ENCODE data around the gene PLP2.

PLP2 gene

DNA sequence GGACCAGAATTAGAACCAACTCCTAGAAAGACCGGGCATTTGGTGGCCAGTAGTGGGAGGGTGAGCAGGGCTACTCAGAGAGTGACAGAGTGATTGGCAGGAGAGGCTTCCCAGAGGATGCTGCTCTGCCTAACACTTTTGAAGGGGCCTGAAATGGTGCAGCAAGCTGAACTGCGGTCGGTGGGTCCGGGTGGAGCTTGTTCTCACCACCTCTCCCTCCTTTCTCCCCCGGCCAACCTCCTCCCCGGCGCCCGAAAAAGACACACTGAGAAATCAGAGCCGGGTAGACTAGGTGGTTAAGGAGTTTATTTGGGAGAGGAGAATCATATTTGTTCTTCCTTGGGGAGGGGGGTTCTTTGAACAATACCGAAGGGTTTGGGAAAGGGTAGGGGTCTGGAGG lies 15.8 kb downstream of the PLP2 start:
- DNase-seq = no peak

DNA sequence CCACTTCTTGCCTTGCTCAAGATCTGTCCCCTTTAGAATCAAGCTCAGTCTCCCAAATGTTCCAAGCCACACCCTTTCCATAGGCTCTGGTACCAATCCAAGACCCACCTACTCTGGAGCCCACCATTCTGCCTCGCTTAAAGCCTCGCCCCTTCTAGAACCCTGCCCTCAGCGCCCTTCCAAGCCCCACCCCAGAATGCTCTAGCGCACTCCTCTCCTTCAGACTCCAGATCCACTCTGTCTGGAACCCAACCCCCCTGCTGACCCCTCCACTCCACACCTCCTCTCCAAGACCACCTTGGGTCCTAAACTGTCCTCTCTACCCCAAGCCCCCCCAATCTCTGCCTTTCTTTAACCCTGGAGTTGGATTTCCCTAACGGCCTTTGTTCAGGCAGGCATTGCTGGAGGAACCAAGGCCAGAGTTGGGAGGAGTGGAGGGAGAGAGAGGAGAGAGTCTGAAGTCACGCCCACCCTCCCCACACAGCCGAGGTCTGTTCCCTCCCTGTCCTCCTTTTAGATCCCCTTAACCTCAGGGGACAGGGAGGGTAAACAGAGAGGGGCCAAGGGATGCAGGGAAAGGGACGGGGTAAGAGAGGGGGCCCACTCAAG lies 16.9 kb downstream of the PLP2 start:
- DNase-seq = no peak

DNA sequence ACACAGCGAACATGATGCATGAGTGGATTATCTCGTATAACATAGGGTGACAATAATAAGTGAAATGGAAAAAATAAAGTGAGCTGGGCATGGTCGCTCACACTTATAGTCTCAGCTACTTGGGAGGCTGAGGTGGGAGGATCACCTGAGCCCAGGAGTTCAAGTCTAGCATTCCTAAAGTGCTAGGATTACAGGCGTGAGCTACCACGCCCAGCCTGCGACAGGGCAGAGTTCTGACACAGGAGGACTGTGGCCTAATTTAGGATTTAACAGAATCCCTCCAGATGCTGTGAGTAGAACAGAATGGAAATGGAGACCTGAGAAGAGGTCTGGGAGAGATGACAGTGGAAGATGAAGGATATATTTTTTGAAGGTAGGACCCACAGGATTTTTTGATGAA lies 17.9 kb downstream of the PLP2 start:
- DNase-seq = no peak

DNA sequence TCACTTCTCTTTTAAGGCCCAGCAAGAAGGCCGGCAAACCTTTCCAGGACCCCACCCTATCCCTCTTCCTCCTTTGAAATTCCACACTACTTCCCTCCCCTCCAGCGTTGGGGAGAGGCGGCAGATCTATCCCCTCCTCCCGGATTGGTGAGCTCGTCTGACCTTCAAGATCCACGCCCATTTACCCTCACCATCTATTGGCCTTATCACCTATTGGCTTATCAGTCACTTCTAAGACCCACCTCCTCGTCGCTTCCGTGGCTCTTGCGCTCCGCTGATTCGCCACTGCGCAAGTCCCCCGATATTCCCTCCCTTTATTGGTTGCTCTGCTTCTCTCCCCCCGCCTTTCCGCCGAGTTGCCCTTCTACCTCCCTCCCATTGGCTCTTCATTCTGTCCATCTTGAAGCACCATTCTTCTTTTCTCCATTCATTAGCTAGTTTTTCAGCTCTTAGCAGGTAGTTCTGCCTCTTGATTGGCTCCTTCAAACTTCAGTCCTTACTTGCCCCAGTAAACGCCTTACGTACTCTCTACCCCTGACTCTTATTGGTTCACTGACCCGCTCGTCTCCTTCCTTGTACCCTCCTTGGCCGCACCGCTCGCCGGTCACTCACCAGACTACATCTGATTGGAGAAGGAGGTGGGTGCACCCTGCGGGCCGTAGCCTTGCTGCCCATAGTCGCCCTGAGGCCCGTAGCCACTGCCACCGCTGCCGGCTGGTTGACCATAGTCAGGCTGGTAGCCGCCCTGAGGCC lies 19.3 kb downstream of the PLP2 start:
- DNase-seq = peak; percentile 99

DNA sequence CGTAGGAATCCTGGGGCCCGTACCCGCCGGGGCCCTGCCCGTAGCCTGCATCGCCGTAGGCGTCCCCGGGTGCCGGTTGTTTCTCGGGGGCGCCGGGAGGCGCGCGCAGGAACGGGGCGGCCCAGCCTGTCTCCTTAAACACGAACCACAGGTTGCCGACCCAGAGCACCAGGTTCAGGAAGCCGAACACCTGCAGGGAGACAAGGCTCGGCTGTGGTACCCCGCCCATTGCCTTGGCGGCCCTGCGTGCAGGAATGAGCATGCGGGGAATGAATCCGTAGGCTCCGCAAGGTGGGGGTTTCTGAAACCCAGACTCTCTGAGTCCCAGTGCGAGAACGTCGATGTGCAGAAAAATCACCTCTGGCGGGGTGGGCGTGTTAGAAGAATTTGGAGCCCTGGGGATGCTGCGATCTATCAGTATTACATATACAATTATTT lies 19.9 kb downstream of the PLP2 start:
- peak; percentile 62 for DNase-seq

DNA sequence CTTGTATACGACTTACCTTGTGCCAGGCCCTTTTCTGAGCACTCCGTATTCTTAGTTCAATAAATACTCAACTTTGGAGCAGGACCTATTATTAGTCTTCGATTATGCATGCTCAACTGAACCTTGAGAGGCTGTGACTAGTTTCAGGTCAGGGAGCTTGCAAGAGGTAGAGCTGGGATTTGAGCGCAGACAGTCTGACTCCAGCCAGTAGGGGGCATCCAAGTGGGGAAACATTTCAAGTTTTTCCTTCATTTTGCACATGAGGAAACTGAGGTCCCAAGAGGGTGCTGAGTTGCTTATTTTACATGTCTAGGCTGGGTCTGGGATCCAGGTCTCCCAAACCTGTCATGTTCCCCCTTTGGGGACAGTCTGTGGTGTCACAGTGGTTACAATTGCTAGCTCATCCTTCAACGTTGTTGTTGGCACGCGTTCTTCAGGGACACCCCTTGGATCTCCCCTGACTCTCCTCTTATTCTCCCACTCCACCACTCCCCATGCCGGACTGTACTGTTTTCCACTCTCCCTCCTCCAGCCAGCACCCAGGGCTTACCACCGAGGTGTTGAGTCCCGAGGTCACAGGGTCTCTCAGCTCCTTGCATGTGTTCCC lies 21.1 kb downstream of the PLP2 start:
- DNase-seq = no peak

DNA sequence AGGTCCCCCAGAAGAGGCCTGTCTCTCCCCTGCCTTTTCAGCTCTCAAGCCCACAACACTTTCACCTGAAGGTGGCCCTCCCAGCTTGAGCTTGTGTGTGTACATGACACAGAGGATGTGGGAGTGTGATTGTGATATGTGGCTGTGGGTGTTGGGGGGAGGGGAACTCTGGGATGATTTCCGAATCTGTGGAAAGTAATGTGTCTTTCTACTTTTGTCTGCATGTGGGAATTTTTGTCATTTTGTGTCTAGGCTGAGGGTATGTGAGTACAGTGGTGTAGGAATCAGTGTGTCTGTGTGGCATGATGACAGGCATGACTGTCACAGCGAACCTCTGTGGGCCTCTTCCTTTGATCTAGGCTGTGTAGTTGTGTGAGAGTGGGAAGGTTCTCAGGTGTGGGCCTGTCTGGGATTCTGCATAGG lies 21.9 kb downstream of the PLP2 start:
- no peak for DNase-seq

DNA sequence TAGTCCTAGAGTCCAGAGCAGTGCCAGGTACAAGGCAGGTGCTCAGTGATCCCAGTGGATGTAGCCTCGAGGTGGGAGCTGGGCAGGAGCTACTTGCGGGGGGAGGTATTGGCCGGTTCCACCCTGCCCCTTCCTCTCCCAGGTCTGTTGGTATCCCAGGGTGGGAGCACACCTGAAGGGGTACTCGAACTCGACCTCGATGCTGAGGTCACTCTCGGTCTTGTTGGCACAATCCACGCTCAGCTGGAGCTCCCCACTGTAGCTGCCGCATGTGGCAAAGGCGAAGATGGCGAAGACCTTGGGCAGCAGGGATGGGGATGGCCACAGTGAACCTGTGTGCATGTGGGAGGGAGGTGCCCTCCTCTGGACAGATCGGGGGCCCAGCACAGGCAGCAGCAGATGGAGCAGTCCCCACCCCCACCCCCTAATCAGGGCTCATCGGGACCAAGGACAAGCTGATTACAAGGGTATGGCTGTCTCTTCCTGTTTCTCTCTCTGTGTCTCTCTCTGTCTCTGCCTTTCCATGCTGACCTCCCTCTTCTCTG lies 25.9 kb downstream of the PLP2 start:
- no peak for DNase-seq

DNA sequence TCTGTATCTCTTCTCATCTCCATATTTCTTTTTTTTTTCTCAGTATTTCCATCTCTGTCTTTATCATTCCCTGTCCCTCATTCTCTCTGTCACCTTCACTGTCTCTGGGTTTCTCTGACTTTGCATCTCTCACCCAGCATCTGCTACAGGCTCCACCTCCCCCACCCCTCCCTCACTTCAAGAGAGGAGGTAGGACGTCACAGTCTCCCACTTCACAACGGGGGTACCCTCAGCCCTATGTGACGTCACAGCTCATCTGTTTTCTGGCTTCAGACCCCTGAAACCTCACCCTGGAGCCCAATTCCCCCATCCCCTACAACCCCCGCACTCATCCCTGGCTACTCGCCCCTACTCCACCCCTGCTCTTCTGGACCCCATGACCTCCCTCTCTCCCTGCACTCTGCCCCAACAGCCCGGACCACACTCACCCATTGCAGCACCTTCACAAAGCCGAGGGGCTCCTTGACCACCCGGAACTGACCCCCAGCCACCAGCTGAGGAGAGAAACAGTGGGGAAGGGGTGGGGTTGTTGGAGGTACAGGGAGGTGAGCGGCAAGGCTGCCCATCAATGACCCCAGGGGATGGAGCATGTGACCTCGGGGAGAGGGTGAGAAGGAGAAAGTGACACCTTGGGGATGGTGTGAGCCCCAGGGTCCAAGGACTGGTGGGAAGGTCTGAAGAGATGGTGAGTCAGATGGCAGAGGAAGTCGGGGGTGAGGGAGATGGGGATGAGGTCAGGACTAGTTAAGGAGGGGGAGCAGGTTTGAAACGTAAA lies 27.0 kb downstream of the PLP2 start:
- DNase-seq = no peak

DNA sequence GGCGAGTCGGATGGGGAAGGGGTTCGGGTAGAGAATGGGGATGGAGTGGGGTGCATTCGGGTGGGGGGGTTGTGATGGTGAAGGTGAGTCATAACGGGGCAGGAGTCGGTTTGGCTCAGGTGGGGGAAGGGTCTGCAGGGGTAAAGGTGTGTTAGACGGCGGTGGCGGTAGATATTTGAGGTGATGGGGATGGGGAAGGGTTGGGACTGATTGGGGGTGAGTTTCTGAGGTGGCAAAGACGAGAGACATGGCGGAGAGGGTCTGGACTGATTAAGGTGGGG lies 27.6 kb downstream of the PLP2 start:
- no peak for DNase-seq

DNA sequence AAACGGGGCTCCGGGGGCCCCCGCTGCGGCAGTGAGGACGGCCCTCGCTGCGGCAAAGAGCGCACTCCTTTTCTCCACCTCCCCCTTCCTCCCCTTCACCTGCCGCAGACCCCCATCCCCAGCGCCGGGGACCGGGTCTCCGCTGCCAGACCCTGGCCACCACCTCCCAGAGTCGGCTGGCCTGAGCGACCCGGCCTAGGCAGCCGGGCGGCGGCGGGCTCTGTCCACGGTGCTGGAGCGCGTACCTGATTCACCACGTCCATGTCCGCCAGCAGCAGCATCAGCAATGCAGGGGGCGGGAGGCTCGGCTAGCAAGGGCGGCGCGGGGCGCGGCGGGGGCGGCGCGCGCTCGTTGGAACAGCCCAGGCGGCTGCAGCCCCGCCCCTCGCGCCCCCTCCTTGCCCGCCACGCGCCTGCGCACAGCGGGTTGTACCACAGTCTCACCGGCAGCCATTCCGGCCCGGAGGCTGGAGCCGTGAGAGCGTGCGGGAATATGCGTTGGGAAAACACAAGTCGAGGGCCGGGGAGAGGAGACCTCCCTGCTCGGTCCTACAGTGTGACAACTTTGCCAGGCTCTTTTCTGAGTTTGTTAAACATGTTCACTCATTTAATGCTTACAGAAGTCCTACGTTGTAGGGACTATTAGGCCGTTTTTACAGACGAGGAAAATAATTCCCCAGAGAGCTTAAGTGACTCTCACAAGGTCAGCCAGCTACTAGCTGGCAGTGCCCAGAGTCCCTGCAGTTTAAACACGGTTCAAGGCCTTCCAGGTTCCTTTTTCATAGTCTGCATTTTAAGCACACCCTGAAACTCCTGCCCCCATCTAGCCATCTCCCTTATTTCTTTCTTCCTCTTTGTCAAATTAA lies 28.4 kb downstream of the PLP2 start, which contains the start of gene SYP:
Gene SYP (minus strand): TSS at position 288 of the 866 bp plus-strand sequence. CDS start 7 bp downstream, at position 281.
- DNase-seq = peak; percentile 84

DNA sequence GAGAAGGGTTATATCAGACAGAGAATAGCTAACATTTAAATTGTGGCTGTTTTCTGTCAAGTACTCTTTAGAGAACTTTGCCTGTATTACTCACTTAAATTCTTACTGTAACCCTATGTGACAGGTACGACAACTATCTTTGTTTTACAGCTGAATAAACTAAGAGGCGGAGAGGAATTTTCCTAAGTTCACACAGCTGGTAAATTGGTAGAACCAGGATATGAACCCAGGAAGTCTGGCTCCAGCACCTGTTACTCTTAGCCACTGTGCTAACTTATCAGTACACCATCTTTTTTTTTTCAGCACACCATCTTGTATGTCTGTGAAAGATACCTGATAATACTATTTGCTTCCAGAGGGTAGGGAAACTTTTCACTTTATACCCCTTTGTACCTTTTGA lies 30.3 kb downstream of the PLP2 start:
- peak; percentile 42 for DNase-seq

DNA sequence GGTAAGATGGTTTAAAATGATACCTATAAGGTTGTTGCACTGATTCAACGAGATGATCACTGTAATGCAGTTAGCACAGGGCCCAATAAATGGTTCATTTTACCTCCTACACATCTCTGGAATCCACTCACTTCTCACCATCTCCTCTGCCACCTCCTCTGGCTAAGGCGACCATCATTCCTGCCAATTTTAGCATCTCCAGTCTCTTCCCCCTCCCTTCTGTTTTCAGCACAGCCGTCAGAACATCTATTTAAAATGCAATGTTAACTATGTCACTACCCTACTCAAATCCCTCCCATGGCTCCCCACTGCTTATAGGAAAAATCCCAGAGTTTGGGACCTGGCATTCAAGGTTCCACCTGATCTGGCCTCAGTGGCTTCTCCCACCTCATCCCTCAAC lies 31.8 kb downstream of the PLP2 start:
- no peak for DNase-seq

DNA sequence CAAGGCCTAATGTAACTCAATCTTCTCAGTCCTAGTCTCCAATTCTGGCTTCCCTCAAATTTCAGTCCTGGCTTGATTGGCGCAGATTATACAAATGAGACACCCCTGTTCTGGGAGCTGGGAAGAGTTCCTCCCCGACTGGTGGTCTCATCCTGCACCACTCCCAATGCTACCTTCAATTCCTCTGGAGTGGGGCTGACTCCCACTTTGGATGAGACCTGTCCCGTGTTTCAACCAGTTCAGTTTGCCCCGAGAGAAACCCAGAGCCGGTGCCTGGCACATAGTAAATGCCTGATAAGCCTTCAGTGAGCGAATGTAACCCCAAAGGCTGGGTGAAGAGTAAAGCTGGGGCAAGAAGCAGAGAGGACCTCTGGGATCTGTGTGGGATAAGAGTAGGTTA lies 32.3 kb downstream of the PLP2 start:
- DNase-seq = no peak

DNA sequence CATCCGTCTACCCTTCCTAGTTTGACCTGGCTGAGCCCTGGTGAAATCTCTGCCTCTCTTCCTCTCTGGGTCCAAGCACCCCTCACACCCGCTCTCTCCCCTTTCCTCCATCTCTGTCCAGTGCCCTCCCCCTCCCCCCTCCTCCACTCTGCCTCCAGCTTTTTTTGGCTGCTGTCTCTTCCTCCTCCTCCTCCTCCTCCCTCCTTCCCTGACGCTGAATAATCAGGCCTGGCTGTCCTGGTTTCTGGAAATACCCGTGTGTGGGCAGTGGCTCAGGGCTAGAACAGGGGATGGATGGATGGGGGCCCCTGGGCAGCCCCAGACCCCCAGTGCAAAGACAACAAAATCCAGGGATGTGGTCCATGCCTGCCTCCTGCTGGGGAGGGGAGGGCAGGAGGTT lies 33.0 kb downstream of the PLP2 start:
- DNase-seq = no peak

DNA sequence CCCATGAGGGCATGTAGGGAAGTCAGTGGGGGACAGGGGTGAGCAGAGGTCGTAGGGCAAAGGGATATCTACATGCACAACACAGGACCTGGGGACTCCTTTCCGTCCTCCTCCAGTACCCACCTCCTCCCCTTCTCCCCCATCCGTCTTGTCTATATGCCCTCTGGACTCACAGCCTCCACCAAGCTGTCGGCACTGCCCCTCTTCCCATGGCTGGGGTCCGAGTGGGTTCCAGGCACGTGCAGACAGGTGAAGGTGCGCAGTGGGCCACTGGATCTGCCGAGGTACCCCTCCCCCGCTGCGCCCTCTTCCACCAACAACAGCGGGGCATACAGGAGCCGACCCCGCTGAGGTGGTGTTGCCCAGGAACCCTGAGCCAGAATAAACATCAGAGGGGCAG lies 33.7 kb downstream of the PLP2 start:
- no peak for DNase-seq

DNA sequence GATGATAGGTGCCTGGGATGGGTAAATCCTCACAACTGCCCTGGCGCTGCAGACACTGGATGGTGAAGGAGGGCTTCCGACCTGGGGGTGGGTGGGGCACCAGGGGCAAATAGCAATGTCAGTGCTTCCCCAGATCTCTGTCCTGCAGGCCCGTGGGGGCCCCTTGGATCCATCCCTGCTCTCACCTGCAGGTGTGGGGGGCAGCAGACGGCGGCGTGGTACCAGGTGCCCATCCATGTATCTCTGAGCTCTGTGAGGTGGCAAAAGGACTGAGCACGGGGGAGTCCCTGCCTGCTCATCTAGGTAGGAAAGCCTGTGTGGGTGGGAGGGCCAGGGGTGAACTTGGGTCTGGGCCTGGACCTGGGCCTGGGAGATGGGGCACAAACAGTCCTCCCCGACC lies 34.8 kb downstream of the PLP2 start:
- DNase-seq = no peak

DNA sequence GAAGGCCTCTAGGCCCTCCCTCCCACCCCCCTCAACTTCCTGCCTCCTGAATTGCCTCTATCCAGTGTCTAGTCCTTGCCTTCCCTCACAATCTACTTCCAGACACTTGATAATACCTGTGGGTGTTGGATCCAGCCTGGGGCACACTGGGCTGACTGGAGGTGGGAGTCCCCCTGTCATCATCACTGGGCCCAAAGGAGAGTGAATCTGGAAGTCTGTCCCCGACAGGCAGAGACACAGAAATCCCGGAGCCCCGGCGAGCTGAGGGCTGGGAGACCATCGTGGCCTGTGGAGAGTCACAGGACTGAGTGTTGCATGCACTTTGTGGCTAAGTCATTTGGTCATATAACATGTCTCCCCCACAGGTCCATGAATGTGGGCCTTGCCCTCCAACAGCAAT lies 36.7 kb downstream of the PLP2 start:
- DNase-seq = no peak

DNA sequence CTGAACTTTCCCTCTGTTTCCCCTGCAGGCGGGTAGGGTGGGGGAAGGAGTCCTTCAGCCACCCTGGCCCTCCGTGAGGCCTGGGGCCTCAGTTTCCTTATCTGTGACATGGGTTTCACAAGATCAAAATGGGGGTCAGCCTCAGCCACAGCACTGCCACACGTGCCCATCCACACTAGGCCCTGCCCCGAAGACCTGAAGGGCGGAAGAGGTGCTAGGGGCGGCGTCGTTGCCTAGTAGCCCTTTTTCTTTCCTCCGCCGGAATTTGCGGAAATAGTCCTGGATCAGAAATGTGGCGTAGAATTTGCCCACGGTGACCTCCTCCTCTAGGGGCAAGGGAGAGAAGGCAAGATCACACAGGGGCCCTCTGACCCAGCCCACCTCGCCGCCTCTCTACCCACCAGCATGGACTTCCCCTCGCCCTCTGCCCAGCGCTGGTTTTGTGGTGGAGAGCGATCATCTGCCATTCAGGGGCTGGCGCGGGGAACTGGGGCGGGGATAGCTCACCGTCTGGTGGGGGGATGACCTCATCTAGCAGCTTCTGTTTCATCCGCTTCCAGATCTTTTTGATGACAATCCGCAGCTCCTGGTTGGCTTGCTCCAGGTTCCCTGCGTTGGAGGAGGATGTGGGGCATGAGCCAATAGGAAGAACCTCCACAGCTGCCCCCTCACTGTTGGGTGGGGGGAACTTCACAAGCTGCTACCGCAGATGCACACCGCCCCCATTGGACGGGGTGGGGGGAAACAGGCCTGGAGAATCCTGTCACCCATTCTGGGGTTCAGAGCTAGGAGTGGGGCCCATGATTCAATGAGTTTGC lies 37.9 kb downstream of the PLP2 start:
- DNase-seq = peak; percentile 47

DNA sequence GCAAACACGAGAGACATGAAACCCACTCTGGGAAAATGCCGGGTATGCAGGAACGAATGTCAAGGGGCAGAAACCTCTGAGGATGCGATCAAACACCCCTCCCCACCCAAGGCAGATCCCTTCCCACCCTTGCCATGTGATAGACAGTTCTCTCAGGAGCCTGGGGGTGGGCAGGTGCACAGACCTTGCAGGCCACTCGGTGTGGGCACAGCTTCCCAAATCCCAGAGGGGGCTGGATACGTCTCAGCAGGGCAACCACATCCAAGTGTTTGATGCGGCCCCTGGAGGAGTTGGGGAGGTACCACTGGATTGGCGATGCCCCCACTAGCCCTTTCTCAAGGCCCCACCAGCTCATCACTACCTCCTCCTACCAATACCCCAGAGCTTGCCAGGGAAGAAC lies 38.7 kb downstream of the PLP2 start:
- no peak for DNase-seq

DNA sequence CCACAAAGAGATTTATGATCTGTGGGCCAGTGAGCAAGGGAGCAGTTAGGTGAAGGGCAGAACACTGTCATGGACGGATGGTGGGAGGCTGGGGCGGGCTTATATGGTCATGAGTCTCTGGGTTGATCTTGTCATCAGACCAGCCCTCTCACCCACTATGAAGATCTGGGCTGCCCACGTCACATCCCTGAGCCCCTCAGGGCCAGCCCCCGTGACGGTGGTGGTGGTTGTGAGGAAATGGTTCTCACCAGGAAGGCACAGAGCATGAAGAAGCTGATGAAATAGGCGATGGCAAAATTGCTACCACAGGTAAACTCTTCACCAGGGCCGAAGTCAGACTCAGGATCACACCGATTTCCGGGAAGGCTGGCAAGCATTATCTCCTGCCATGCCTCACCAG lies 39.4 kb downstream of the PLP2 start:
- no peak for DNase-seq

DNA sequence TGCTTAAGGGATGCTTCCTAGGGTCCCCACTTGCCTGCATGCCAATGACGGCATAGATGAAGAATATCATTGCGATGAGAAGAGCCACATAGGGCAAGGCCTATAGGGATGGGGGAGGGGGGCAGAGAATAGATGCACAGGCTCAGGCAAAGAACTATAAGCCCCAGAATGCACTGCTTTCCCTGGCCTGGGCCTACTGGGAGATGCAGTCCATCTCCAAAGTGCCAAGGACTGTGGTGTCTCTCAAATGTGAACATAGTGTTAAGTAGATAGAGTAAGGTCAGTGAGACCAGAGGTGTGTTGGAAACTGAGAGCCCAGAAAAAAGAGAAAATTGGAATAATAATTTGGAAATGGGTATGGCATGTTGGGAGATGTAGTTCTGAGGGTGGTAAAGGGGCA lies 40.5 kb downstream of the PLP2 start:
- DNase-seq = no peak
